A204.1 (cell line): ENCODE measurements around the gene DKKL1.

Source experiments
- FAIRE-seq: peaks from 2 replicates; lab custom pipeline; 2012; peaks lifted over from hg19 to GRCh38; lab: Jason Lieb, UNC

DKKL1 gene

DNA sequence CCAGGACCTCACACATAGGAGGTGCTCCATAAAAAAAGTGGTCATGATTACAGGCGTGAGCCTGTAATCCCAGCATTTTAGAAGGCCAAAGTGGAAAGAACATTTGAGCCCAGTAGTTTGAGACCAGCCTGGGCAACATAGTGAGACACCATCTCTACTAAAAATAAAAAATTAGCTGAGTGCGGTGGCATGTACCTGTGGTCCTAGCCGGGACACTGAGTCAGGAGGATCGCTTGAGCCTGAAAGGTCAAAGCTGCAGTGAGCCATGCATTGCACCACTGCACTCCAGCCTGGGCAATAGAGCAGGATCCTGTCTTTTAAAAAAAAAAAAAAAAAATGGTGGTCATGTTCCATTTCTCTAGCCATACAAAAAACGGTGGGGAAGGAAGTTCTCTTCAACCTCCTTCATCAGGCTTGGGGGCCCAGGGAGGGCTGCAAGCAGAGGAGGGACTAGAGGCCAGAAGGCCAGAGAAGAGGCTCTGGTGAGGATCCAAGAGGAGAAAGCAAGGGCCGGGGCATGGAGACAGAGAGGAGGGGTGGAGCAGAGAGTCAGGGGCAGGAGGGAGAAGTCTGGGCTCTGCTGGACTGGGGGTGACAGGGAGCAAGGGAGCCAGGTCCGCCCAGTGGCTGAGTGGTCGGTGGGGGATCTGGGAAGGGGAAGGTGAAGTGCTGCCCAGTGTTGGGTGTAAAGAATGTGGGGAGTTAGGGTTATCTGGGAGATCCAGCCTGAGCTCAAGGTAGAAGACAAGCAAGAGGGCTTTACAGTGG lies 33.2 kb downstream of the DKKL1 start:
- no peak for FAIRE-seq

DNA sequence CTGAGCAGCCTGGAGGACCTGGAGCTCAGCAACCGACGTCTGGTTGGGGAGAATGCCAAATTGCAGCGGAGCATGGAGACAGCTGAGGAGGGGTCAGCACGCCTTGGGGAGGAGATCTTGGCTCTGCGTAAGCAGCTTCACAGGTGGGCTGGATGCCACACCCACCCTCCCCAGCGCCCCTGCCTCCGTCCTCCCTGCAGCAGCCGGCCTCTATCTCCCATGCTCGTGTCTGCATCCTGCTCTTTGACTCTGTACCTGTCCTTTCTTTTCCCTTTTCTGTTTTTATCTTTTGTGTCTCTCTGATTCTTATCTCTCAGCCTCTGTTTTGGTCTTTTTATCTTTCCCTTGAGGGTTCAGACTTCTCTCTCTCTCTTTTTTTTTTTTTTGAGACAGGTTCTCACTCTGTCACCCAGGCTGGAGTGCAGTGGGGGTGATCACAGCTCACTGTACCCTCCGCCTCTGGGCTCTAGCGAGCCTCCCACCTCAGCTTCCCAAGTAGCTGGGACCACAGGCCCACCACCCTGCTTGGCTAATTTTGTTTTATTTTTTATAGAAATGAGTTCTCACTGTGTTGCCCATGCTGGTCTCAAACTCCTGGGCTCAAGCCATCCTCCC lies 34.4 kb downstream of the DKKL1 start:
- FAIRE-seq, result no peak

GRCh38 chr19:49398931-49399330 lies 35.3 kb downstream of the DKKL1 start:
- FAIRE-seq, result no peak

DNA sequence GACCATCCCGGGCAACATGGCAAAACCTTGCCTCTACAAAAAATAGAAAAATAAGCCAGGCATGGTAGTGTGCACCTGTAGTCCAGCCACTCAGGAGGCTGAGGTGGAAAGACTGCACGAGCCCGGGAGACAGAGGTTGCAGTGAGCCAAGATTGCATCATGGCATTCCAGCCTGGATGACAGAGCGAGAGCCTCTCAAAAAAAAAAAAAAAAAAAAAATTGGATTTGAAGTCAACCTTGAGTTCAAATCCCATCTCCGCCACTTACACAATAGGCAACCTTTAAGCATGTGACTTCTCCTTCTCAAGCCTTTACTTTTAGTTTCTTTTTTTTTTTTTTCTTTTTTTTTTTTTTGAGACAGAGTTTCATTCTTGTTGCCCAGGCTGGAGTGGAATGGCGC lies 36.4 kb downstream of the DKKL1 start:
- FAIRE-seq, result no peak

GRCh38 chr19:49403404-49404187 lies 39.9 kb downstream of the DKKL1 start:
- no peak for FAIRE-seq

DNA sequence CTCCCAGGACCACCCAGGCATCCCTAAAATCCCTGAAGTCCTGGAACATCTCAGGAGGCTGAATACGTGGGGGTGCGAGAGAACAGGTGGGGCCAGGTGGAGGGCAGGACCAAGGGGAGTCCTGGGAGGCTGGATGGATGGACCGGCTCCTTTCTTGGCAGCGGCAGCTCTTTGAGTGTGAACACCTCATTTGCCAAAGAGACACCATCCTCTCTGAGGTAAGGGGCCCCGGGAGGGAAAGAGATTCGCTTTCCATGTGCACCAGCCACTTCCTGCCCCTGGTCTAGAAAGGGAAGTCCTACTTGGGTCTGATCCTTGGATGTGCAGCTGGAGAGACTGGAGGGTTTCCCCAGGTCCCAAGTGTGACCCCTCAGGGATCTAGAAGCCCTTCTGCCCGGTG lies 43.4 kb downstream of the DKKL1 start:
- FAIRE-seq, result no peak

DNA sequence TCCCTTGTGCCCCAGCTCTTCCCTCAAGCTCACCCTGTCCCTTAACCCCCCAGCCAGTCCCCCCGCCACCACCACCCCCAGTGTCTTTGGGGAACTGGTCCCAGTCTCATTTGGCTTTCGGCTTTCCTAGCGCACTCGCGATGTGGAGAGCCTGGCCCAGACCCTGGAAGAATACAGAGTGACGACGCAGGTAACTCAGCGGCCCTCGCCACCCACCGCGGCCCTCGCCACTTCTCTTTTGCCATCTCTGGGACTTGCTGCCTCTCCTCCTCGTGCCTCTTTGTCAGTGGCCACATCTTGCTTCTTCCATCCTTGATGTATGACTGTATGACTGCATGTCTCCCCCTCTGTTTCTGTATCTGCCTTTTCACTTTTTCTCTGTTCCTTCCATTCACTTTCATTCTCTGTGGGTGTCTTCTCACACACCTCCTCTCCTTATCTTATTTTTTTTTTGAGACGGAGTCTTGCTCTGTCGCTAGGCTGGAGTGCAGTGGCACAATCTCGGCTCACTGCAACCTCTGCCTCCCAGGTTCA lies 43.9 kb downstream of the DKKL1 start:
- no peak for FAIRE-seq

GRCh38 chr19:49408816-49409440 lies 45.3 kb downstream of the DKKL1 start:
- no peak for FAIRE-seq

DNA sequence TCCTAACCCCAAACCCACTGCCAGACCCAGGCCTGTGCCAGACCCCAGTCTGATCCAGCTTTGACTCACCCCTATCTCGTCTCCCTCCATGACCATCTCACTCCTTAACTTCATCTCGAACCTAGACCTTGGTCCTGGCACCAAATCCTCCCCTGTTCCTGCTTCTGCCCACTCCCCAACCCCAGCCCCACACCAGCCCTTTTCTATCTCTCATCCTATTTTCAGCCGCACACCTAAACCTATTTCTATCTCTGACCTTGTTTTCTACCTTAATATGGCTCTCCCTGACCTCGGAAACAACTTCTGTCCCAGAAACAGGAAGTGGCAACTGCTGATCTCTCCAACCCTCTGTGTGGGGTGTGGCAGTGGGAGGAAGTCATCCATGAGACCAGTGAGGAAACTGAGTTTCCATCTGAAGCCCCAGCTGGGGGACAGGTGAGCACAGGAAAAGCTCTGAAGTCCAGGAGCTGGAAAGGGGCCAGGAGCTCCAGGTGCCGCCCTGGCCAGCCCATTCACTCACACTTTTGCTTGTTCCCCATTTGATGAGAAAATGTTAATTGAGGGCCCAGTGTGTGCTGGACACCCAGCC lies 45.9 kb downstream of the DKKL1 start:
- FAIRE-seq, result no peak

- no peak for FAIRE-seq
Measured at GRCh38 chr19:49411681-49412326, 48.1 kb downstream of the DKKL1 start.

DNA sequence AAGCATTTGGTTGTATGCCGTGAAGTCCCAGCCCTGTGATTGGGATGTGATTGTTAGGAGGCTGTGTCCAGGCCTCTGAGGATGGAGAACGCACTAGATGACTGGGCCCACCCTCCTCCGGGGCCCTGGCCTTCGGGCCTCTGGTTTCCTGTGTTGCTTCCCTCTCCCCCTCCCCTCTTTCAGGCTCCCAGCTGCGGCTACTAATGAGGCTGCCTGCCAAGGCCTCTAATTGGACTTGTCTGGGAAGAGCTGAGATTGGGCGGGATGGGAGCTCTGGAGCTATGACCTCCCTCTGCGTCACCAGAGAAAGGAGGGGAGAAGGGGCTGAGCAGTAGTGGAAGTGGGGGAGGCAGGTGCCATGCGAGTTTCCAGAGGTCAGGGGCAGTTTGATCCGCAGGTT lies 49.7 kb downstream of the DKKL1 start:
- FAIRE-seq, result no peak

DNA sequence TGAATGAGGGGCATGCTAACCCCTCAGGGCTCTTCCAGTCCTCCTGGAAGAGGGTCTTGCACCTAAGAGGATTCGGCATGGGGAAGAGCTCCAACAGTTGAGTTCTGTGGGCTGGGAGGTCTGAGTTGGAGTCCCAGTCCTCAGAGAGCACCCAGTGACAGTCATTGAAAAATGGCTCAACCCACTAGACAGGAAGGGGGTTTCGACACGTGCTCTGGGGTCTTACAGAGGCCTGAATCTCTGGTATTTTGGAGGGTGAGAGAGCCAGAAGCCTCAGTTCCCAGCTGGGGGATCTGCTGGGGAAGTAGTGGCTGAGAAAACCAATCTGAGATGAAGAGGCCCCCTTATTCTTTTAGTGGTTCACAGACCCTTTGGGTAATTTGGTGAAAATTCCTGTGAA lies 50.6 kb downstream of the DKKL1 start:
- no peak for FAIRE-seq

DNA sequence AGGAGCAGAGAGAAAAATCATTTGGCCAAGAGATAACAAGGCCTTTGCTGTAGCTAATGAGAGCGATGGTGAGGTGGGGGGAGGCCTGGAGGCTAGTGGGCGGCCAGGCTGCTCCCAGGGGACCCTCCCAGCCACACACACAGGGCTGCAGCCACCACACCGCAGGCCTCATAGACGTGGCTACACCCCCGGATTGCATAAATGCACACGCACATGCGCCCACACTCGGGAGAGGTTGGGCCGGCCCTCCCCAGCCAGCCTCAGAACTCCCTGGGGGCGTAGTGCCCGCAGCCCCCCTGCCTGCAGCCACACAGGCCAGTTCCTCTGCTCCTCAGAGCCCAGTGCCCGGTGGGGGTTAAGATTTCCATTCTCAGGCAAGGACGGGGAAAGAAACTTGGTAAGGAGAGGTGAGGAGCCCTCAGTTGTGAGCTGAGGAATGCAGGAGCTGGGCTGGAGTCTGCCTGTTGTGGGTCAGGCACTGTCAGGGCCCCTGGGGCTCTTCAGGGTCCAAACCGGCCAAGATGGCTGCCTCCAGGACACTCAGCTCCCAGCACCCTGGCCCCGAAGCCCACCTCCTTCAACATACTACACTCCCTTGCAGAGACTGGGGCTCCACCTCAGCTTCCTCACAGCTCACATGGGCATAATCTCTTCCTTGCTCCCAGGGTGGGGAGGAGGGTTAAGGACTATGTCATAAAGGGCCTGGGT lies 51.6 kb downstream of the DKKL1 start:
- no peak for FAIRE-seq

- FAIRE-seq, result no peak
Measured at GRCh38 chr19:49415810-49416200, 52.1 kb downstream of the DKKL1 start.

DNA sequence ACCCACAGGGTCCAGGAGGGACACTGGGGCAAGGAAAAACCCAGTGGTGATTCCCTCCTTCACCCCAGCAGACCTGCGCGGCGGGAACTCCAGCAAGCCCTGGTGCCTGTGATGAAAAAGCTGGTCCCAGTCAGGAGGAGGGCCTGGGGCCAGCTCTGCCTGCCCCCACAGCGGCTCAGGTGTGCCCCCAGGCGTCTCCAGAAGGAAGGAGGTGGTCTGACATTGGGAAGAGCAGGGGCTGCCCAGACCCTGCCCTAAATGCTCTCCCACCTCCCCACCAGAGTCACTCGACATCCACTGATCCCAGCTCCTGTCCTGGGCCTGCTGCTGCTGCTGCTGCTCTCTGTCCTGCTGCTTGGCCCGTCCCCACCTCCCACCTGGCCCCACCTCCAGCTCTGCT lies 53.4 kb downstream of the DKKL1 start:
- no peak for FAIRE-seq

GRCh38 chr19:49418511-49418910 lies 54.8 kb downstream of the DKKL1 start:
- no peak for FAIRE-seq

- no peak for FAIRE-seq
Measured at GRCh38 chr19:49419173-49419572, 55.5 kb downstream of the DKKL1 start.

DNA sequence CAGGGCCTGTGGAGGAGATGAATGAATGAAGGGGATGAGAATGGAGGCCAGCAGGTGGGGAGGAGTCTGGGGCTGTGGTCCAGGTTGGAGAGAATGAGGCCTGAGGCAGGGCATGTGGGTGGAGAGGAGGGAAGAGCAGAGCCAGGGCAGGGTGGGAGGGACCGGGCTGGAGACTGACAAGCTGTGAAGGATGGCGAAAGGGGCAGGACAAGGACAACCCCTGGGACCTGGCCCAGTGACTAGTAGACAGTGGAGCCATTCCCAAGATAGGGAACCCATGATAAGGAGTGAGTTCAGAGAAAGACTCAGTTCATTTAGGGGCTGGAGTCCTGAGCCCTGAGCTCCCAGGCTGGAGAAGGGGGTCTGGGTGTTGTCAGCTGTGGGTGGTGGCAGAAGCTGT lies 56.5 kb downstream of the DKKL1 start:
- FAIRE-seq, result no peak

DNA sequence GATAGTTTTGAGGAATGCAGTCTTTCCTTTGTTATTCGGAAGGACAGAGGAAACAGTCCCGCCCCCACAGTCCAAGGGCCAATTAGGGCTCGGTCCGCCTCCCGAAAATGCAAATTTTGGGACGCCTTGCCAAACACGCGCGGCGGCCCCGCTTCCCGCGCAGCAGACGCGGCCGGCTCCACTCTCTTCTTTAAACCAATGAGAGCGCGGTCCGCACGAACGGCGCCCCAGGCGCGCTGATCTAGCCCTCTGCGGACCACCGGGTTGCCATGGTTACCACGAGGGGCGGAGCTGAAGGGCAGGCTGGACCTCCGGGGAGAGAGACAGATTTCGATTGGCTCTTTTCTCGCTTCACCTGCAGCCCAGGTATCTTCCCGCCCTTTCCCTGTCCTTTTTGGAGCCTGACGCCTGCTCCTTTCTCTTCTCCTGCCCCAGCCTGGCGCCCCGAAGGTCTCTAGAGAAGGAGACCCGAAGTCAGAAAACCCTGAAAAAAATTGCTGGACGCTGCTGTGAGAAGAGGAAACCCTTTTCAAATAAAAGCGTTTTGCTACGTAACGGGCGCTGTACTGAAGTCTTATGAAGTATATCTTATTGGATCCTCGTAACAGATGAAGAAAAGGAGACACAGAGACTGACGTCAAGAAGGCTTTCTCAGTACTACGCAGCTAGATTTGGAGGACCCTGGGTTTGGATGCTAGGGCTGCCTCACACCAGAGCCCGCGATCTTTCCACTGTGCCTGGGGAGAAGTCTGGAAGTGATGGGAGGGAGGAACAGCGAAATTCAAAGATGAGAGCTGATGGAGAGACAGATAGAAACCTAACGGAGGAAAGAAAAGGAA lies 57.6 kb downstream of the DKKL1 start:
- FAIRE-seq, result no peak

- no peak for FAIRE-seq
Measured at GRCh38 chr19:49421878-49422202, 58.2 kb downstream of the DKKL1 start.
